MCF 10A (cell line): ENCODE data around the gene TBXAS1. TPM values are rescaled to one million over a fixed set of nuclear protein-coding genes. Genes with fewer than 3 reads are reported as not detected.

Source experiments
- BruUV-seq: library from RNA; stranded (reverse); fragments of 400-500 nt; replicated peaks from 2 replicates; lab custom pipeline; 2021; lab: Mats Ljungman, UMichigan
- CTCF ChIA-PET: fragments of 300-600 bp; sonication (Branson Sonifier 250); formaldehyde crosslinking; extraction: SDS; loops from one replicate; lab custom pipeline; 2021; ENCODE audit warnings: antibody characterized with exemption, inconsistent platforms; lab: Yijun Ruan, JAX
- POLR2A ChIA-PET: fragments of 300-600, 350-650 bp; sonication (Branson Sonifier 250); formaldehyde crosslinking; extraction: SDS; loops from one replicate; lab custom pipeline; 2020; ENCODE audit warnings: antibody characterized with exemption, inconsistent platforms; lab: Yijun Ruan, JAX
- DNase-seq: peaks from one replicate; pipeline ENCODE4 v3.0.0-alpha.2; 2018; ENCODE audit not compliant: unreplicated experiment
- H3K27ac Mint-ChIP-seq: one replicate; pipeline ENCODE4 v1.8.0; 2022; ENCODE audit warnings: mild to moderate bottlenecking, low read depth, mixed read lengths; ENCODE audit not compliant: unreplicated experiment
- H3K27me3 Mint-ChIP-seq: one replicate; pipeline ENCODE4 v1.8.0; 2022; ENCODE audit warnings: mixed read lengths; ENCODE audit not compliant: insufficient read depth, unreplicated experiment
- H3K36me3 Mint-ChIP-seq: one replicate; pipeline ENCODE4 v1.8.0; 2022; ENCODE audit warnings: mild to moderate bottlenecking, moderate library complexity, mixed read lengths; ENCODE audit not compliant: insufficient read depth, unreplicated experiment
- H3K4me1 Mint-ChIP-seq: one replicate; pipeline ENCODE4 v1.8.0; 2022; ENCODE audit warnings: mixed read lengths; ENCODE audit not compliant: insufficient read depth, unreplicated experiment
- H3K4me3 Mint-ChIP-seq: one replicate; pipeline ENCODE4 v1.8.0; 2022; ENCODE audit warnings: mild to moderate bottlenecking, moderate library complexity, mixed read lengths; ENCODE audit not compliant: unreplicated experiment
- H3K9me3 Mint-ChIP-seq: one replicate; pipeline ENCODE4 v1.8.0; 2022; ENCODE audit warnings: mixed read lengths; ENCODE audit not compliant: unreplicated experiment
- intact Hi-C: fragments of 100-400 bp; cut with micrococcal nuclease; formaldehyde crosslinking; loops from 2 replicates; pipeline ENCODE4 v1.14.1; 2022
- total RNA-seq: library from RNA; stranded (reverse); gene quantifications from 2 replicates; pipeline ENCODE4 v1.2.3, GENCODE V29; 2022
- TF ChIP-seq, protein P1 (sequence below): fragments of 200-600 bp; IDR thresholded peaks from one replicate; pipeline ENCODE4 v1.8.0; 2022; ENCODE audit warnings: antibody characterized with exemption, mild to moderate bottlenecking; ENCODE audit not compliant: unreplicated experiment

The TBXAS1 gene
- total RNA-seq, 1 experiment from 2014 or later = 1.5 TPM

DNA sequence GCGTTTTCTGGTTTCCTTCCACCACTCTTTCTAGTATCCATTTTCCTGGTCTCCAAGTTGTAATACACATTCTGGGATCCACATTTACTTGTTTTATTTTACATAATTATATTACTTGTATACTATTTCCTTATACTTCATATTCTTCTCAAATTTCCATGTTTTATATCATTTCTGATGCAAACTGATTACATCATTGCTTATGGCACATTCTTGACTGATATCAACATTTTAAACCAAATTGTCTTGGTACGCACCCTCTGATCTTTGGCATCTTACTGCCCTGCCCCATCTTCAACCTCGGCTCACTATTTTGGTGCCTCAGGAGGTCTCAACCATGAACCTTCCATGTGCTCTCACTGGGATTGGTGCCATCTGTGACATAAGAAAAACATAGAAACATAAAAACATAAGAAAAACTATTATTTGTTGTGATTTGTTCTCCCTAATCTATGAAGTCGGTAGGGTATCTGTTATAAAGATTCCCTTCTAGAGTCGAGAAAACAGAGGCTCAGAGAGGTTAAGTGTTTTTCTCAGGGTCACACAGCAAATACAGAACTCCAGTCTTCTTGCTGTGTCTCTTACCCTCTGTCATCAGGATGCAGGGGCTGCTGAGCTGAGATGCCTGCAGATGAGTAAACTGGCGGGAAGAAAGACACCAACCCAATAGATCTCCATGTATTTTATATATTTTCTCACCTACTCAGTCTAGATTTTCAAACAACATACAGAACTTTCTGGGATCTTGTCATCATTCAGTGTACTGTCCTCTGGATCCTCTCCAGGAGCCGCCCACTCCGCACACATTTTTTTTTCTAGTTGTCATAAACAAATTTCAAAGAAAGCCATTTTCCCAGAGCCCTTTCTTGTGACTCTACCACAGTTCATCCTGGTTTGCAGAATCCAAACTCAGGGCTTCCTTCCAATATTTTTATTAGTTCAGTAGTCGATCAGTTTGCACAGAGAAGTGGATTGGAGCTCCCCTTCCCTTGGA lies 154.2 kb downstream of the TBXAS1 start:
- no peaks in the 10 kb centered on the region for H3K36me3 Mint-ChIP-seq
- intact Hi-C loops = no loop called here
- peaks cover 28% of the 10 kb centered on the region for H3K27me3 Mint-ChIP-seq
- DNase-seq = no peak
- ChIA-PET POLR2A (no interaction called here), CTCF (no interaction called here)
- BruUV-seq = no TSS peak
- H3K4me1 Mint-ChIP-seq = no peaks in the 10 kb centered on the region
- no peak overlapping the region for H3K27ac Mint-ChIP-seq
- no peak overlapping the region for H3K4me3 Mint-ChIP-seq
- TF ChIP-seq, protein P1, sequence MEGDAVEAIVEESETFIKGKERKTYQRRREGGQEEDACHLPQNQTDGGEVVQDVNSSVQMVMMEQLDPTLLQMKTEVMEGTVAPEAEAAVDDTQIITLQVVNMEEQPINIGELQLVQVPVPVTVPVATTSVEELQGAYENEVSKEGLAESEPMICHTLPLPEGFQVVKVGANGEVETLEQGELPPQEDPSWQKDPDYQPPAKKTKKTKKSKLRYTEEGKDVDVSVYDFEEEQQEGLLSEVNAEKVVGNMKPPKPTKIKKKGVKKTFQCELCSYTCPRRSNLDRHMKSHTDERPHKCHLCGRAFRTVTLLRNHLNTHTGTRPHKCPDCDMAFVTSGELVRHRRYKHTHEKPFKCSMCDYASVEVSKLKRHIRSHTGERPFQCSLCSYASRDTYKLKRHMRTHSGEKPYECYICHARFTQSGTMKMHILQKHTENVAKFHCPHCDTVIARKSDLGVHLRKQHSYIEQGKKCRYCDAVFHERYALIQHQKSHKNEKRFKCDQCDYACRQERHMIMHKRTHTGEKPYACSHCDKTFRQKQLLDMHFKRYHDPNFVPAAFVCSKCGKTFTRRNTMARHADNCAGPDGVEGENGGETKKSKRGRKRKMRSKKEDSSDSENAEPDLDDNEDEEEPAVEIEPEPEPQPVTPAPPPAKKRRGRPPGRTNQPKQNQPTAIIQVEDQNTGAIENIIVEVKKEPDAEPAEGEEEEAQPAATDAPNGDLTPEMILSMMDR = no peak
- no peaks in the 10 kb centered on the region for H3K9me3 Mint-ChIP-seq

DNA sequence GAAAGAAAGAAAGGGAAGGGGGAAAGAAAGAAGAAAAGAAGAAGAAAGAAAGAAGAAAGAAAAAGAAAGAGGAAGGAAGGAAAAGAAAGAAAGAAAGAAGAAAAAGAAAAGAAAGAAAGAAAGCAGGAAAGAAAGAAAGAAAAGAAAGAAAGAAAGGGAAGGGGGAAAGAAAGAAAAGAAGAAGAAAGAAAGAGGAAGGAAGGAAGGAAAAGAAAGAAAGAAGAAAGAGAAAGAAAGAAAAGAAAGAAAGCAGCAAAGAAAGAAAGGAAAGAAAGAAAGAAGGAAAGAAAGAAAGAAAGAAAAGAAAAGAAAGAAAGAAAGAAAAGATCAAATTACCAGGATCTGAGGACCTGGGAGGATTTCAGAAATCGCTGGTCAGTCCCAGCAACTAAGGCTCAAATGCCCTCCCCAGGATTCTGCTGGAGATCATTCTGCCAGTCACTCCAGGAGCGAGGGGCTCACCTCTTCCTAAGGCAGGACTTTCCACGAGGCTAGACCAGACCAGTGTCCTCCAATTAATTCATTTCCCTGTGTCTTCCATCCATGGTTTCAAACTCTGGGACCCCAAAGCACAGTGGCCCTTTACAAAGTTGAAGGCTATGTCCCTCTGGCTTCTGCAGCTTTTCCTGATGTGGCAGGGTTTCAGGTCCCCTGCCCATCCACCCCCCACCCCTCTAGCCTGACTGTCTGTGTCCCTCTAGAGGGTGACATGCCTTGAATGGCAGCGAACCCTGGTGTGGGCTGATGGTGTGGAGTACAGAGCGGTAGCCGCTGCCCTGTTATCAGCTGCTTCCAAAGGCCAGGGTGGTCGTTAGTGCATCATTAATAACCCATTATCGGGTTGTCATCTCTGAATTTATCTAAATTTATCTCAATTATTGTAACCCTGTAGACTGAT lies 155.8 kb downstream of the TBXAS1 start:
- CTCF ChIA-PET = interaction anchor here (0.6 to 1.3 kb wide), 3 partner anchors 10 to 18 kb away, joined by 4 read pairs; no protein-coding TSS in a partner anchor

DNA sequence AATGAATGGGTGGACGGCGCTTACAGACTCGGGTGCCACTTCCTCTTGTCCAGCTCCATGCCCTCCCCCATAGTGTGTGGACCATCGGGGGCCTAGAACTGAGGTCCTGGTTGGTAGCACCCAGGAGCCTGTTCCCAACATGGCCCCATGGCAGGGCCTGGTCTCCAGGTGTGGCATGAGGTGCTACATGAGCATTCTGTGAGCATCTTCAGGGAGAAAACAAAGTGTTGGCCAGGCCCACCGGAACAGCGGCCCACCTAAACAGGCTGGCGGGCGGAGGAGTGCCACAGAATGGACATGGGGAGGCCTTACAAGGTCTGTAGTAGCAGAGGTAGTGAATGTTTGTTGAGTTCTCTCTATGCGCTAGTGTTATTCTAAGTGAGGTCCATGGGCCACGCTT lies 156.7 kb downstream of the TBXAS1 start:
- no peak for DNase-seq
- BruUV-seq = no TSS peak
- Mint-ChIP-seq H3K27ac (no peak overlapping the region), H3K27me3 (peaks cover 28% of the 10 kb centered on the region), H3K4me3 (no peak overlapping the region), H3K36me3 (no peaks in the 10 kb centered on the region), H3K4me1 (no peaks in the 10 kb centered on the region), H3K9me3 (no peaks in the 10 kb centered on the region)
- POLR2A ChIA-PET = no interaction called here
- intact Hi-C loops = no loop called here
- CTCF ChIA-PET = interaction anchor here (0.6 to 1.3 kb wide), 5 partner anchors 9 to 339 kb away, joined by 4 read pairs; no protein-coding TSS in a partner anchor
- TF ChIP-seq, protein P1 = no peak

More for the DNA sequence above, 155.8 kb downstream of the TBXAS1 start:
- Mint-ChIP-seq H3K27me3 (peaks cover 28% of the 10 kb centered on the region), H3K36me3 (no peaks in the 10 kb centered on the region), H3K4me1 (no peaks in the 10 kb centered on the region), H3K4me3 (no peak overlapping the region), H3K27ac (no peak overlapping the region), H3K9me3 (no peaks in the 10 kb centered on the region)
- no peak for DNase-seq
- POLR2A ChIA-PET = no interaction called here
- intact Hi-C loops = no loop called here
- TF ChIP-seq, protein P1 = no peak
- BruUV-seq = no TSS peak
